GM23248 (cell line): Measurements from ENCODE around the gene DZIP1L.

Source experiments
- EZH2 ChIP-seq: fragments of 200-600 bp; sonication (generic); IDR thresholded peaks from 2 replicates; pipeline ENCODE4 v1.6.1; 2018; ENCODE audit warnings: antibody characterized with exemption, mild to moderate bottlenecking; ENCODE audit not compliant: insufficient read depth, poor library complexity, severe bottlenecking
- EZH2phosphoT487 ChIP-seq: fragments of 200-600 bp; sonication (generic); IDR thresholded peaks from 2 replicates; pipeline ENCODE4 v1.6.1; 2018; ENCODE audit warnings: antibody characterized with exemption, moderate library complexity, mild to moderate bottlenecking, low read depth; ENCODE audit not compliant: insufficient read depth

GRCh38 chr3:138114988-138115971 lies at the start of gene DZIP1L:
- no peak for TF ChIP-seq EZH2
- no peak for TF ChIP-seq EZH2phosphoT487
